ENCODE data around the gene CDK14.

CDK14 gene

GRCh38 chr7:91005841-91006240 lies 409.7 kb downstream of the CDK14 start:
- DNase-seq (ENCODE audit: low spot score) = no peak

- no peak for DNase-seq (ENCODE audit: low spot score)
Measured at GRCh38 chr7:91007371-91007770, 411.2 kb downstream of the CDK14 start.

- DNase-seq (ENCODE audit: low spot score) = no peak
Measured at GRCh38 chr7:91013078-91013477, 417.0 kb downstream of the CDK14 start.

- no peak for DNase-seq (ENCODE audit: low spot score)
Measured at GRCh38 chr7:91019686-91020385, 423.7 kb downstream of the CDK14 start.

GRCh38 chr7:91020636-91021385 lies 424.7 kb downstream of the CDK14 start:
- DNase-seq (ENCODE audit: low spot score) = no peak

- no peak for DNase-seq (ENCODE audit: low spot score)
Measured at GRCh38 chr7:91021956-91022355, 425.8 kb downstream of the CDK14 start.

GRCh38 chr7:91025906-91026390 lies 429.8 kb downstream of the CDK14 start:
- DNase-seq (ENCODE audit: low spot score) = no peak

GRCh38 chr7:91029688-91030087 lies 433.6 kb downstream of the CDK14 start:
- DNase-seq (ENCODE audit: low spot score) = no peak

GRCh38 chr7:91030680-91031380 lies 434.7 kb downstream of the CDK14 start:
- no peak for DNase-seq (ENCODE audit: low spot score)

GRCh38 chr7:91031757-91032156 lies 435.6 kb downstream of the CDK14 start:
- no peak for DNase-seq (ENCODE audit: low spot score)

- no peak for DNase-seq (ENCODE audit: low spot score)
Measured at GRCh38 chr7:91033574-91033973, 437.5 kb downstream of the CDK14 start.

- peak; percentile 19 for DNase-seq (ENCODE audit: low spot score)
Measured at GRCh38 chr7:91034459-91035368, 438.6 kb downstream of the CDK14 start.

GRCh38 chr7:91039033-91039432 lies 442.9 kb downstream of the CDK14 start:
- no peak for DNase-seq (ENCODE audit: low spot score)

- no peak for DNase-seq (ENCODE audit: low spot score)
Measured at GRCh38 chr7:91041141-91041540, 445.0 kb downstream of the CDK14 start.

- no peak for DNase-seq (ENCODE audit: low spot score)
Measured at GRCh38 chr7:91041901-91042484, 445.9 kb downstream of the CDK14 start.

GRCh38 chr7:91043186-91043585 lies 447.1 kb downstream of the CDK14 start:
- no peak for DNase-seq (ENCODE audit: low spot score)

- DNase-seq (ENCODE audit: low spot score) = no peak
Measured at GRCh38 chr7:91043924-91044645, 448.0 kb downstream of the CDK14 start.

GRCh38 chr7:91045606-91046005 lies 449.5 kb downstream of the CDK14 start:
- no peak for DNase-seq (ENCODE audit: low spot score)

- DNase-seq (ENCODE audit: low spot score) = peak; percentile 15
Measured at GRCh38 chr7:91046322-91047089, 450.4 kb downstream of the CDK14 start.

- DNase-seq (ENCODE audit: low spot score) = no peak
Measured at GRCh38 chr7:91047636-91048035, 451.5 kb downstream of the CDK14 start.

Data from LoVo (cell line).